Mesenchymal stem cell (in vitro differentiated cells and primary cell): ENCODE results near the gene TMEM222. TPM values are rescaled to one million over a fixed set of nuclear protein-coding genes. Genes with fewer than 3 reads are reported as not detected.

Source experiments
- DNase-seq: peaks from one replicate; pipeline ENCODE4 v3.0.0-alpha.2; 2013
- H2AFZ ChIP-seq: one replicate; pipeline ENCODE4 v1.6.1; 2013; ENCODE audit warnings: low read depth, mild to moderate bottlenecking, control low read depth, inconsistent platforms, low read length, moderate library complexity
- H2AK5ac ChIP-seq: 2 replicates; pipeline ENCODE4 v1.6.1; 2013; ENCODE audit warnings: low read length, moderate library complexity, mild to moderate bottlenecking, inconsistent platforms; ENCODE audit not compliant: severe bottlenecking
- H2BK120ac ChIP-seq: one replicate; pipeline ENCODE4 v1.6.1; 2013; ENCODE audit warnings: low read depth, mild to moderate bottlenecking, inconsistent platforms, low read length, moderate library complexity
- H2BK12ac ChIP-seq, 2 experiments: one replicate each; pipeline ENCODE4 v1.6.1; 2013; ENCODE audit warnings: inconsistent platforms in 2 of 2, low read length in 2 of 2, mild to moderate bottlenecking in 2 of 2, moderate library complexity in 2 of 2, control low read depth in 1 of 2
- H2BK15ac ChIP-seq: one replicate; pipeline ENCODE4 v1.6.1; 2013; ENCODE audit warnings: mild to moderate bottlenecking, low read depth, inconsistent platforms; ENCODE audit not compliant: poor library complexity, severe bottlenecking
- H2BK5ac ChIP-seq: 2 replicates; pipeline ENCODE4 v1.6.1; 2013; ENCODE audit warnings: low read depth, mild to moderate bottlenecking, low read length, control low read depth, inconsistent platforms; ENCODE audit not compliant: poor library complexity, severe bottlenecking
- H3K14ac ChIP-seq, 2 experiments: one replicate each; pipeline ENCODE4 v1.6.1; 2013; ENCODE audit warnings: inconsistent platforms in 2 of 2, low read length in 2 of 2, control low read depth in 1 of 2, mild to moderate bottlenecking in 1 of 2, moderate library complexity in 1 of 2
- H3K18ac ChIP-seq, 2 experiments: one replicate each; pipeline ENCODE4 v1.6.1; 2013; ENCODE audit warnings: inconsistent platforms in 2 of 2, low read length in 2 of 2, control low read depth in 1 of 2, low read depth in 1 of 2, mild to moderate bottlenecking in 1 of 2
- H3K23ac ChIP-seq, 2 experiments: one replicate each; pipeline ENCODE4 v1.6.1; 2013; ENCODE audit warnings: inconsistent platforms in 2 of 2, low read length in 2 of 2, mild to moderate bottlenecking in 2 of 2, moderate library complexity in 2 of 2, control low read depth in 1 of 2
- H3K27ac ChIP-seq: 2 replicates; pipeline ENCODE4 v1.5.1; 2013; ENCODE audit warnings: mild to moderate bottlenecking, moderate library complexity, low read length, control low read depth, inconsistent platforms; ENCODE audit not compliant: poor library complexity, severe bottlenecking
- H3K27me3 ChIP-seq, 2 experiments: 2 replicates each; pipeline versions ENCODE4 v1.6.1 to v1.7.0; 2013; ENCODE audit warnings: low read length in 2 of 2, mild to moderate bottlenecking in 2 of 2, moderate library complexity in 2 of 2, control low read depth in 1 of 2, inconsistent platforms in 1 of 2; ENCODE audit not compliant: control insufficient read depth in 1 of 2, insufficient read depth in 1 of 2
- H3K36me3 ChIP-seq, 2 experiments: 2 replicates each; pipeline versions ENCODE4 v1.6.1 to v1.7.0; 2013; ENCODE audit warnings: low read length in 2 of 2, control low read depth in 1 of 2, inconsistent platforms in 1 of 2, low read depth in 1 of 2, mild to moderate bottlenecking in 1 of 2; ENCODE audit not compliant: insufficient read depth in 2 of 2, control insufficient read depth in 1 of 2
- H3K4ac ChIP-seq, 2 experiments: one replicate each; pipeline ENCODE4 v1.6.1; 2013; ENCODE audit warnings: inconsistent platforms in 2 of 2, low read length in 2 of 2, mild to moderate bottlenecking in 2 of 2, moderate library complexity in 2 of 2, control low read depth in 1 of 2, low read depth in 1 of 2
- H3K4me1 ChIP-seq: 2 replicates; pipeline ENCODE4 v1.6.1; 2013; ENCODE audit warnings: low read depth, low read length, control low read depth; ENCODE audit not compliant: control insufficient read depth, insufficient read depth
- H3K4me2 ChIP-seq: 2 replicates; pipeline ENCODE4 v1.6.1; 2013; ENCODE audit warnings: low read length, mild to moderate bottlenecking, inconsistent platforms; ENCODE audit not compliant: poor library complexity, severe bottlenecking
- H3K4me3 ChIP-seq, 2 experiments: 2 replicates each; pipeline versions ENCODE4 v1.5.1 to v1.7.0; 2013; ENCODE audit warnings: low read length in 2 of 2, mild to moderate bottlenecking in 2 of 2, control low read depth in 1 of 2, low read depth in 1 of 2; ENCODE audit not compliant: insufficient read depth in 1 of 2
- H3K79me1 ChIP-seq: replicated peaks from 2 replicates; pipeline ENCODE4 v1.6.1; 2013; ENCODE audit warnings: mild to moderate bottlenecking, control low read depth, low read length, inconsistent platforms; ENCODE audit not compliant: poor library complexity, severe bottlenecking
- H3K9ac ChIP-seq: 2 replicates; pipeline ENCODE4 v1.7.0; 2013; ENCODE audit warnings: mild to moderate bottlenecking, low read length, moderate library complexity
- H3K9me3 ChIP-seq: 2 replicates; pipeline ENCODE4 v1.7.0; 2013; ENCODE audit warnings: mild to moderate bottlenecking, low read length; ENCODE audit not compliant: control insufficient read depth
- H4K8ac ChIP-seq: one replicate; pipeline ENCODE4 v1.6.1; 2013; ENCODE audit warnings: inconsistent platforms, mild to moderate bottlenecking, low read length, moderate library complexity
- H4K91ac ChIP-seq: one replicate; pipeline ENCODE4 v1.6.1; 2013; ENCODE audit warnings: mild to moderate bottlenecking, low read length, inconsistent platforms
- WGBS: methylation state at CpG from one replicate; pipeline ENCODE4 v1.1.7; 2013; ENCODE audit warnings: mixed read lengths; 5-methylcytosine and 5-hydroxymethylcytosine counted together
- polyA plus RNA-seq, 2 experiments: library from polyadenylated mRNA; stranded (reverse); fragments of 200-250 nt; gene quantifications; one replicate each; pipeline ENCODE4 v1.2.3, GENCODE V29; 2013

TMEM222 gene, protein sequence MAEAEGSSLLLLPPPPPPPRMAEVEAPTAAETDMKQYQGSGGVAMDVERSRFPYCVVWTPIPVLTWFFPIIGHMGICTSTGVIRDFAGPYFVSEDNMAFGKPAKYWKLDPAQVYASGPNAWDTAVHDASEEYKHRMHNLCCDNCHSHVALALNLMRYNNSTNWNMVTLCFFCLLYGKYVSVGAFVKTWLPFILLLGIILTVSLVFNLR
- 37.1 TPM for polyA plus RNA-seq (2013, experiment 1 of 2)
- polyA plus RNA-seq (2013, experiment 2 of 2), result 36.1 TPM

DNA sequence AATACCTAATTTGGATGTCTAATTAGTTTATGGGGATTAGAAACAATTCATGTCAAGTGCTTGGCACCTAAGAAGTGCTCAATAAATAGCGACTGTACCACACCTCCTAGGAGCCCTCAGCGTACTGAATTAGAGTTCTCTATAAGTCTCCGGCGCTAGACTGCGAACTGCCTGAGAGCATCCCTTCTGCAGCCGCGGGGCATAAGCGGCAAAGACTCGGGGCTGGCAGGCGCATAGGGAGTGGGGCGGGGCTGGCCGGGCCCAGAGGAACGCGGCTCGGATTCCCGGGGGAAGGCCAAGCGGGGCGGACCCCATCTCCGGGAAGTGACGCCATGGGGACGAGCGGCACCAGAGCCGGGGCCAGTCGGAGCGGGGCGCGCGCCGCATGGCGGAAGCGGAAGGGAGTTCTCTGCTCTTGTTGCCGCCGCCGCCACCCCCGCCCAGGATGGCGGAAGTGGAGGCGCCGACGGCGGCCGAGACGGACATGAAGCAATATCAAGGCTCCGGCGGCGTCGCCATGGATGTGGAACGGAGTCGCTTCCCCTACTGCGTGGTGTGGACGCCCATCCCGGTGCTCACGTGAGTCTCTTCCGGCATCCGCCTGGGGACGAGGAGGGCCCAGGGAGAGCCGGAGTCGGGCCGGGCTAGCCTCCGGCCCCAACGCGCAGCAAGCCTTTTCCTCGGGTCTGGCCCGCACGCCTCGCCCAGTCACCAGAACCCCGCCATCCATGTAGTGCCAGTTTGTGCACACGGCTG is at the start of gene TMEM222:
Gene TMEM222, plus strand, starts transcription at position 351 of the 756 bp plus-strand sequence. Its CDS starts 35 bp downstream, at position 386.
- H3K36me3 ChIP-seq, result peaks cover 16 to 28% of the 10 kb centered on the region in 2 experiments
- H3K27me3 ChIP-seq, result peaks cover 0 to 12% of the 10 kb centered on the region in 2 experiments
- H4K91ac ChIP-seq, result peak within 1 kb of the TSS; percentile 85
- no peak within 1 kb of the TSS for H2BK120ac ChIP-seq
- peak within 1 kb of the TSS; percentile 90 to 100 for H3K4me3 ChIP-seq
- H3K9me3 ChIP-seq, result no peaks in the 10 kb centered on the region
- no peak within 1 kb of the TSS for H2AK5ac ChIP-seq
- peak within 1 kb of the TSS; percentile 82 to 99 for H3K18ac ChIP-seq
- H2BK15ac ChIP-seq, result no peak within 1 kb of the TSS
- H3K4me2 ChIP-seq, result peak within 1 kb of the TSS; percentile 84
- H3K14ac ChIP-seq, result peak within 1 kb of the TSS in 1 of 2 experiments; percentile 98
- peak; percentile 98 for DNase-seq
- WGBS, result under 1% methylated on average over 67 of the region's 67 CpGs
- H3K4me1 ChIP-seq, result peaks cover 3% of the 10 kb centered on the region
- peak within 1 kb of the TSS; percentile 75 for H2AFZ ChIP-seq
- H2BK5ac ChIP-seq, result peak within 1 kb of the TSS; percentile 5
- H3K9ac ChIP-seq, result peak within 1 kb of the TSS; percentile 100
- H3K23ac ChIP-seq, result peak within 1 kb of the TSS in 1 of 2 experiments; percentile 87
- H3K79me1 ChIP-seq, result peaks cover 4% of the 10 kb centered on the region
- peak within 1 kb of the TSS; percentile 89 to 92 for H3K4ac ChIP-seq
- peak within 1 kb of the TSS; percentile 75 for H3K27ac ChIP-seq
- H2BK12ac ChIP-seq, result no peak within 1 kb of the TSS
- peak within 1 kb of the TSS; percentile 94 for H4K8ac ChIP-seq

DNA sequence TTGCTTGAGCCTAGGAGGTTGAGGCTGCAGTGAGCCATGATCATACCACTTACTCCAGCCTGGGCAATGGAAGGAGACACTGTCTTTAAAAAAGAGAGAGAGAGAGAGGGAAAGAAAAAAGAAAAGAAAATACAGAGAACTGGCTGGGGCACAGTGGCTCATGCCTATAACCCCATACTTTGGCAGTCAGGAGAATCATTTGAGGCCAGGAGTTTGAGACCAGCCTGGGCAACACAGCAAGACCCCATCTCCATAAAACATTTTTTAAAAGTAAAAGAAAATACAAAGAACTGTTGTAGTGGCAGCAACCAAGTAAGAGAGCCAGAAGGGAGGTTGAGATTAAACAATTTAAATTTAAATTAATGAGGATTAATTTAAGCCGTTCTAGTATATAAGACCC is 47.8 kb upstream of the TMEM222 start:
- DNase-seq, result no peak
- H3K36me3 ChIP-seq, result peaks cover 4 to 5% of the 10 kb centered on the region in 2 experiments
- WGBS, result 93% methylated on average over 1 of the region's 1 CpG

DNA sequence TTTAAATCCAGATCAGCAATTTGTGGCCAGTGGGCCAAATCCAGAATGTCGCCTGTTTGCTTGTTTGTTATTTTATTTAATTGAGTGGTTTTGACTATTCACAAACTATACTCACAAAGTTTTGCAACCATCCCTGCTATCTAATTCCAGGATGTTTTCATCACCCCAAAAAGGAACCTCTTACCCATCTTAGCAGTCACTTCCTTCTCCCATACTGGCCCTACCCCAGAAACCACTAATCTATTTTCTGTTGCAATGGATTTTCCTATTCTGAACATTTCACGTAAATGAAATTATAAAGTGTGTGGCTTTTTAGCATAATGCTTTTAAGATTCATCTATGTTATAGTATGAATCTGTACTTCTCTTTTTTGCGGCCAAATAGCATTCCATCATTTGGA is 46.3 kb upstream of the TMEM222 start:
- no peak for DNase-seq
- Histone ChIP-seq H3K79me1 (peaks cover 2% of the 10 kb centered on the region), H3K23ac (no peak overlapping the region), H3K27me3 (no peaks in the 10 kb centered on the region), H3K4me1 (no peaks in the 10 kb centered on the region), H4K91ac (no peak overlapping the region), H4K8ac (no peak overlapping the region), H3K27ac (no peak overlapping the region), H3K36me3 (peaks cover 3 to 4% of the 10 kb centered on the region in 2 experiments), H3K4ac (no peak overlapping the region), H2BK15ac (no peak overlapping the region), H3K9me3 (peaks cover 8% of the 10 kb centered on the region), H3K4me2 (no peak overlapping the region), H3K14ac (no peak overlapping the region), H3K9ac (no peak overlapping the region), H3K4me3 (no peak overlapping the region), H2BK5ac (no peak overlapping the region), H2BK12ac (no peak overlapping the region), H2AK5ac (no peak overlapping the region), H2AFZ (no peak overlapping the region), H3K18ac (no peak overlapping the region), H2BK120ac (no peak overlapping the region)
- 100% methylated on average over 1 of the region's 3 CpGs for WGBS

More for the DNA sequence above, 47.8 kb upstream of the TMEM222 start:
- Histone ChIP-seq H2BK15ac (no peak overlapping the region), H2BK12ac (no peak overlapping the region), H3K18ac (no peak overlapping the region), H3K23ac (no peak overlapping the region), H3K9ac (no peak overlapping the region), H2AK5ac (no peak overlapping the region), H3K4ac (no peak overlapping the region), H3K9me3 (peaks cover 8% of the 10 kb centered on the region), H3K79me1 (peaks cover 2% of the 10 kb centered on the region), H2AFZ (no peak overlapping the region), H4K8ac (no peak overlapping the region), H3K4me2 (no peak overlapping the region), H4K91ac (no peak overlapping the region), H3K27ac (no peak overlapping the region), H2BK120ac (no peak overlapping the region), H3K14ac (no peak overlapping the region), H3K4me1 (no peaks in the 10 kb centered on the region), H3K27me3 (no peaks in the 10 kb centered on the region), H3K4me3 (no peak overlapping the region), H2BK5ac (no peak overlapping the region)
